GM18867 (cell line): ENCODE data around the gene DNMT3L.
"Not testable (repeated sequence)": the region's sequence is repeated elsewhere in the genome, so short reads cannot be mapped to it uniquely, and the experiment has no call there.

Source experiments
- ATAC-seq: cut with Tn5 transposase; IDR thresholded peaks from one replicate; pipeline ENCODE4 v1.9.1; 2021; ENCODE audit warnings: mild to moderate bottlenecking, moderate library complexity; ENCODE audit not compliant: unreplicated experiment

Gene DNMT3L

GRCh38 chr21:44249204-44250037 is 12.3 kb downstream of the DNMT3L start:
- ATAC-seq = not testable (repeated sequence)

- ATAC-seq = not testable (repeated sequence)
Observed at GRCh38 chr21:44247904-44248303, 13.8 kb downstream of the DNMT3L start.

GRCh38 chr21:44243980-44244379 is 17.7 kb downstream of the DNMT3L start:
- ATAC-seq = peak; percentile 59

- ATAC-seq = peak; percentile 37
Observed at GRCh38 chr21:44241281-44241680, 20.4 kb downstream of the DNMT3L start.

GRCh38 chr21:44240842-44241241 is 20.9 kb downstream of the DNMT3L start, which contains the start of gene ICOSLG:
Gene ICOSLG (minus strand): TSS chr21:44240943. CDS start chr21:44240817, 126 bp downstream.
- peak; percentile 38 for ATAC-seq

GRCh38 chr21:44240353-44240752 is 21.3 kb downstream of the DNMT3L start:
- peak; percentile 13 for ATAC-seq

- not testable (repeated sequence) for ATAC-seq
Observed at GRCh38 chr21:44229561-44229960, 32.1 kb downstream of the DNMT3L start.

GRCh38 chr21:44228109-44228508 is 33.6 kb downstream of the DNMT3L start:
- ATAC-seq = not testable (repeated sequence)

GRCh38 chr21:44227614-44228013 is 34.1 kb downstream of the DNMT3L start:
- ATAC-seq = not testable (repeated sequence)

- ATAC-seq = not testable (repeated sequence)
Observed at GRCh38 chr21:44225605-44226004, 36.1 kb downstream of the DNMT3L start.

- ATAC-seq = not testable (repeated sequence)
Observed at GRCh38 chr21:44223334-44223733, 38.4 kb downstream of the DNMT3L start.

- ATAC-seq = not testable (repeated sequence)
Observed at GRCh38 chr21:44220674-44221073, 41.0 kb downstream of the DNMT3L start.

- not testable (repeated sequence) for ATAC-seq
Observed at GRCh38 chr21:44218461-44218860, 43.2 kb downstream of the DNMT3L start.

GRCh38 chr21:44211978-44212377 is 49.7 kb downstream of the DNMT3L start:
- ATAC-seq = not testable (repeated sequence)

GRCh38 chr21:44211574-44211973 is 50.1 kb downstream of the DNMT3L start:
- not testable (repeated sequence) for ATAC-seq

GRCh38 chr21:44207860-44208646 is 53.6 kb downstream of the DNMT3L start:
- ATAC-seq = not testable (repeated sequence)

- ATAC-seq = not testable (repeated sequence)
Observed at GRCh38 chr21:44206698-44207676, 54.7 kb downstream of the DNMT3L start.

GRCh38 chr21:44206187-44206586 is 55.5 kb downstream of the DNMT3L start:
- not testable (repeated sequence) for ATAC-seq

GRCh38 chr21:44202590-44203299 is 59.0 kb downstream of the DNMT3L start:
- not testable (repeated sequence) for ATAC-seq

GRCh38 chr21:44199997-44200396 is 61.7 kb downstream of the DNMT3L start:
- ATAC-seq = not testable (repeated sequence)
